ENCODE results near the gene FAM168A.

The FAM168A gene

GRCh38 chr11:73395297-73396208 is 202.4 kb downstream of the FAM168A start:
- Histone ChIP-seq H3K9me3 (ENCODE audit: insufficient read depth, low read length) (no peaks in the 10 kb centered on the region), H3K79me2 (ENCODE audit: low read length) (peaks cover 3% of the 10 kb centered on the region; the same call in 1 of the 2 replicates), H3K4me3 (ENCODE audit: low read length) (no peak overlapping the region), H3K27me3 (ENCODE audit: low read depth, low read length) (no peaks in the 10 kb centered on the region), H3K4me1 (ENCODE audit: low read length) (no peaks in the 10 kb centered on the region), H3K27ac (ENCODE audit: low read length) (no peak overlapping the region), H3K9ac (ENCODE audit: low read length) (no peak overlapping the region), H3K4me2 (ENCODE audit: low read length) (no peak overlapping the region), H4K20me1 (ENCODE audit: insufficient read depth, low read length) (peaks cover 3% of the 10 kb centered on the region; the same call in 1 of the 2 replicates), H2AFZ (ENCODE audit: low read depth, low read length) (no peak overlapping the region), H3K36me3 (replicated peaks; ENCODE audit: low read depth, low read length) (peaks cover 42% of the 10 kb centered on the region)
- no peak for TF ChIP-seq CTCF (IDR thresholded peaks at IDR 0.05; ENCODE audit: low read depth, low read length)
- TF ChIP-seq EZH2phosphoT487 (IDR thresholded peaks at IDR 0.05; ENCODE audit: low read depth): no peak

GRCh38 chr11:73394416-73395296 is 203.3 kb downstream of the FAM168A start:
- H3K27me3 ChIP-seq (ENCODE audit: low read depth, low read length): no peaks in the 10 kb centered on the region
- H3K4me1 ChIP-seq (ENCODE audit: low read length): no peaks in the 10 kb centered on the region
- H3K4me2 ChIP-seq (ENCODE audit: low read length): no peak overlapping the region
- no peak overlapping the region for H2AFZ ChIP-seq (ENCODE audit: low read depth, low read length)
- peaks cover 39% of the 10 kb centered on the region for H3K36me3 ChIP-seq (replicated peaks; ENCODE audit: low read depth, low read length)
- no peak overlapping the region for H3K4me3 ChIP-seq (ENCODE audit: low read length)
- no peak overlapping the region for H3K9ac ChIP-seq (ENCODE audit: low read length)
- TF ChIP-seq EZH2phosphoT487 (IDR thresholded peaks at IDR 0.05; ENCODE audit: low read depth): no peak
- TF ChIP-seq CTCF (IDR thresholded peaks at IDR 0.05; ENCODE audit: low read depth, low read length): no peak
- H3K9me3 ChIP-seq (ENCODE audit: insufficient read depth, low read length): no peaks in the 10 kb centered on the region
- peaks cover 6% of the 10 kb centered on the region; the same call in 1 of the 2 replicates for H4K20me1 ChIP-seq (ENCODE audit: insufficient read depth, low read length)
- H3K79me2 ChIP-seq (ENCODE audit: low read length): peaks cover 5% of the 10 kb centered on the region; the same call in 1 of the 2 replicates
- H3K27ac ChIP-seq (ENCODE audit: low read length): no peak overlapping the region

GRCh38 chr11:73393479-73394415 is 204.2 kb downstream of the FAM168A start:
- Histone ChIP-seq H3K27ac (ENCODE audit: low read length) (no peak overlapping the region), H3K79me2 (ENCODE audit: low read length) (peaks cover 14% of the 10 kb centered on the region; the same call in 1 of the 2 replicates), H2AFZ (ENCODE audit: low read depth, low read length) (no peak overlapping the region), H3K27me3 (ENCODE audit: low read depth, low read length) (no peaks in the 10 kb centered on the region), H3K4me2 (ENCODE audit: low read length) (no peak overlapping the region), H3K9me3 (ENCODE audit: insufficient read depth, low read length) (no peaks in the 10 kb centered on the region), H3K4me3 (ENCODE audit: low read length) (no peak overlapping the region), H3K9ac (ENCODE audit: low read length) (no peak overlapping the region), H3K4me1 (ENCODE audit: low read length) (no peaks in the 10 kb centered on the region), H4K20me1 (ENCODE audit: insufficient read depth, low read length) (peaks cover 12% of the 10 kb centered on the region), H3K36me3 (replicated peaks; ENCODE audit: low read depth, low read length) (peaks cover 39% of the 10 kb centered on the region)
- TF ChIP-seq EZH2phosphoT487 (IDR thresholded peaks at IDR 0.05; ENCODE audit: low read depth) (no peak), CTCF (IDR thresholded peaks at IDR 0.05; ENCODE audit: low read depth, low read length) (peak; percentile 86)

All from OCI-LY3 (cell line).